GM18861 (cell line): Measurements from ENCODE around the gene GLYATL2.

Experiments
- ATAC-seq: cut with Tn5 transposase; IDR thresholded peaks from one replicate; pipeline ENCODE4 v1.9.1; 2021; ENCODE audit not compliant: unreplicated experiment

Gene GLYATL2

GRCh38 chr11:58844361-58845005, at the start of gene GLYATL2:
TSS of gene GLYATL2 (minus strand) at chr11:58844704. CDS start at chr11:58839612, 5,092 bp downstream.
- ATAC-seq, result no peak

GRCh38 chr11:58893899-58894298, 49.4 kb upstream of the GLYATL2 start:
- ATAC-seq, result no peak

GRCh38 chr11:58888579-58888978, 44.1 kb upstream of the GLYATL2 start:
- no peak for ATAC-seq

GRCh38 chr11:58887452-58887851, 42.9 kb upstream of the GLYATL2 start:
- ATAC-seq, result no peak

- ATAC-seq, result no peak
Measured at GRCh38 chr11:58880625-58881024, 36.1 kb upstream of the GLYATL2 start.

GRCh38 chr11:58880166-58880565, 35.7 kb upstream of the GLYATL2 start:
- no peak for ATAC-seq

- no peak for ATAC-seq
Measured at GRCh38 chr11:58867556-58867955, 23.1 kb upstream of the GLYATL2 start.

GRCh38 chr11:58866788-58867187, 22.3 kb upstream of the GLYATL2 start:
- no peak for ATAC-seq

- ATAC-seq, result no peak
Measured at GRCh38 chr11:58864335-58864734, 19.8 kb upstream of the GLYATL2 start.

- ATAC-seq, result no peak
Measured at GRCh38 chr11:58863697-58864096, 19.2 kb upstream of the GLYATL2 start.

GRCh38 chr11:58861533-58861932, 17.0 kb upstream of the GLYATL2 start:
- no peak for ATAC-seq

GRCh38 chr11:58856806-58857205, 12.3 kb upstream of the GLYATL2 start:
- ATAC-seq, result no peak

- no peak for ATAC-seq
Measured at GRCh38 chr11:58845386-58845785, 882 bp upstream of the GLYATL2 start.

GRCh38 chr11:58837707-58838388, 6.7 kb downstream of the GLYATL2 start:
- no peak for ATAC-seq

GRCh38 chr11:58832056-58832645, 12.4 kb downstream of the GLYATL2 start:
- no peak for ATAC-seq

GRCh38 chr11:58830673-58831301, 13.7 kb downstream of the GLYATL2 start:
- ATAC-seq, result no peak

- no peak for ATAC-seq
Measured at GRCh38 chr11:58829786-58830185, 14.7 kb downstream of the GLYATL2 start.

GRCh38 chr11:58813693-58814092, 30.8 kb downstream of the GLYATL2 start:
- no peak for ATAC-seq

GRCh38 chr11:58811499-58811898, 33.0 kb downstream of the GLYATL2 start:
- ATAC-seq, result no peak

GRCh38 chr11:58807343-58807742, 37.2 kb downstream of the GLYATL2 start:
- no peak for ATAC-seq

- ATAC-seq, result no peak
Measured at GRCh38 chr11:58805065-58805464, 39.4 kb downstream of the GLYATL2 start.
